OCI-M1 (cell line): ENCODE measurements around the gene PP2D1.
A peak's percentile ranks its signal among the peaks of the same experiment; 100 is the strongest.
"Not testable (repeated sequence)": the region's sequence is repeated elsewhere in the genome, so short reads cannot be mapped to it uniquely, and the experiment has no call there.

ENCODE experiments used
- DNase-seq: peaks from one replicate; lab custom pipeline; 2025; lab: John Stamatoyannopoulos, UW

Gene PP2D1

GRCh38 chr3:20040548-20041196 lies 28.6 kb upstream of the PP2D1 start:
- peak; percentile 92 for DNase-seq

GRCh38 chr3:20039765-20040547 lies 27.9 kb upstream of the PP2D1 start, which contains the start of gene KAT2B:
Gene KAT2B, plus strand, starts transcription at chr3:20040446. Its CDS starts 32 bp downstream, at chr3:20040478.
- DNase-seq = peak; percentile 88

- DNase-seq = no peak
These were observed 27.4 kb upstream of the PP2D1 start for GRCh38 chr3:20039466-20039764.

GRCh38 chr3:20038699-20039465 lies 26.8 kb upstream of the PP2D1 start:
- DNase-seq = peak; percentile 74

- no peak for DNase-seq
These were observed 25.4 kb upstream of the PP2D1 start for GRCh38 chr3:20037255-20037996.

GRCh38 chr3:20035019-20035418 lies 23.0 kb upstream of the PP2D1 start:
- DNase-seq = no peak

GRCh38 chr3:20031939-20032338 lies 19.9 kb upstream of the PP2D1 start:
- DNase-seq = not testable (repeated sequence)

- no peak for DNase-seq
These were observed 16.9 kb upstream of the PP2D1 start for GRCh38 chr3:20028905-20029331.

GRCh38 chr3:20027136-20027535 lies 15.1 kb upstream of the PP2D1 start:
- DNase-seq = no peak

- DNase-seq = peak; percentile 75
These were observed 11.8 kb upstream of the PP2D1 start for GRCh38 chr3:20023623-20024405.

- DNase-seq = peak; percentile 96
These were observed 11.0 kb upstream of the PP2D1 start for GRCh38 chr3:20022954-20023622.

GRCh38 chr3:20016076-20016475 lies 4.0 kb upstream of the PP2D1 start:
- not testable (repeated sequence) for DNase-seq

GRCh38 chr3:20015525-20015924 lies 3.5 kb upstream of the PP2D1 start:
- peak; percentile 82 for DNase-seq

- no peak for DNase-seq
These were observed 1.3 kb upstream of the PP2D1 start for GRCh38 chr3:20013396-20013795.

- DNase-seq = no peak
These were observed 3.4 kb downstream of the PP2D1 start for GRCh38 chr3:20008646-20009045.

- no peak for DNase-seq
These were observed 4.1 kb downstream of the PP2D1 start for GRCh38 chr3:20007960-20008359.

GRCh38 chr3:20001932-20002331 lies 10.1 kb downstream of the PP2D1 start:
- no peak for DNase-seq

GRCh38 chr3:19997502-19997901 lies 14.6 kb downstream of the PP2D1 start:
- DNase-seq = no peak

GRCh38 chr3:19994796-19995195 lies 17.3 kb downstream of the PP2D1 start:
- DNase-seq = no peak

- not testable (repeated sequence) for DNase-seq
These were observed 23.2 kb downstream of the PP2D1 start for GRCh38 chr3:19988904-19989303.

- DNase-seq = no peak
These were observed 40.0 kb downstream of the PP2D1 start for GRCh38 chr3:19972054-19972453.
